Body of pancreas (tissue), 4 donors: ENCODE data around the gene ARHGEF28. TPM values are rescaled to one million over a fixed set of nuclear protein-coding genes. Genes with fewer than 3 reads are reported as not detected.

Source experiments
- ATAC-seq: fragments of 150-250 bp; one replicate; pipeline ENCODE4 v1.9.1; 2016
- DNase-seq, 4 donors: peaks; one replicate each; pipeline ENCODE4 v3.0.0-alpha.2; 2019
- H3K27ac ChIP-seq, 4 donors: fragments of 200-600 bp; sonication (generic); 1 replicate in 3 of 4; 2 replicates in 1 of 4; pipeline versions ENCODE4 v1.5.1 to v1.6.1; 2016 to 2019; ENCODE audit warnings: mild to moderate bottlenecking in 1 of 4, mixed read lengths in 1 of 4, moderate library complexity in 1 of 4
- H3K27me3 ChIP-seq, 2 donors: fragments of 200-600 bp; sonication (generic); one replicate each; pipeline ENCODE4 v1.6.0; 2016; ENCODE audit warnings: mild to moderate bottlenecking in 1 of 2
- H3K36me3 ChIP-seq, 2 donors: fragments of 200-600 bp; sonication (generic); replicated peaks in 1 of 2; 2 replicates each; pipeline ENCODE4 v1.5.1; 2016; ENCODE audit warnings: low read depth in 2 of 2; ENCODE audit not compliant: insufficient read depth in 1 of 2
- H3K4me1 ChIP-seq: fragments of 200-600 bp; sonication (generic); one replicate; pipeline ENCODE4 v1.6.0; 2016
- H3K4me3 ChIP-seq, 2 donors: fragments of 200-600 bp; sonication (generic); 1 replicate in 1 of 2; 2 replicates in 1 of 2; pipeline ENCODE4 v1.5.1; 2016 to 2019
- H3K9me3 ChIP-seq, 3 donors: fragments of 200-600 bp; sonication (generic); 1 replicate in 2 of 3; 2 replicates in 1 of 3; pipeline ENCODE4 v1.5.1; 2016
- POLR2A ChIP-seq, 3 donors: fragments of 450-650 bp; IDR thresholded peaks; one replicate each; pipeline ENCODE4 v1.6.1; 2016; ENCODE audit warnings: antibody characterized with exemption in 3 of 3, mild to moderate bottlenecking in 2 of 3
- WGBS, 2 donors: methylation state at CpG; one replicate each; pipeline ENCODE4 v1.1.5; 2017; 5-methylcytosine and 5-hydroxymethylcytosine counted together
- intact Hi-C: fragments of 100-400 bp; cut with DNase I; formaldehyde crosslinking; loops from one replicate; pipeline ENCODE4 v1.15.1; 2023
- total RNA-seq, 2 donors: library from RNA; depleted of rRNA; stranded (reverse); fragments of >200 nt; gene quantifications; one replicate each; pipeline ENCODE4 v1.1.0, GENCODE V29; 2016
- TF ChIP-seq, protein P1 (sequence below), 7 experiments: fragments of 450-650 bp in 4 of 7; fragments of 200-600 bp in 3 of 7; sonication (generic) in 3 of 7; IDR thresholded peaks; one replicate each; pipeline ENCODE4 v1.5.1; 2016 to 2019; ENCODE audit warnings: antibody characterized with exemption in 7 of 7

The ARHGEF28 gene
- total RNA-seq, 2 donors from 2014 or later, result 63.0 to 67.2 TPM

DNA sequence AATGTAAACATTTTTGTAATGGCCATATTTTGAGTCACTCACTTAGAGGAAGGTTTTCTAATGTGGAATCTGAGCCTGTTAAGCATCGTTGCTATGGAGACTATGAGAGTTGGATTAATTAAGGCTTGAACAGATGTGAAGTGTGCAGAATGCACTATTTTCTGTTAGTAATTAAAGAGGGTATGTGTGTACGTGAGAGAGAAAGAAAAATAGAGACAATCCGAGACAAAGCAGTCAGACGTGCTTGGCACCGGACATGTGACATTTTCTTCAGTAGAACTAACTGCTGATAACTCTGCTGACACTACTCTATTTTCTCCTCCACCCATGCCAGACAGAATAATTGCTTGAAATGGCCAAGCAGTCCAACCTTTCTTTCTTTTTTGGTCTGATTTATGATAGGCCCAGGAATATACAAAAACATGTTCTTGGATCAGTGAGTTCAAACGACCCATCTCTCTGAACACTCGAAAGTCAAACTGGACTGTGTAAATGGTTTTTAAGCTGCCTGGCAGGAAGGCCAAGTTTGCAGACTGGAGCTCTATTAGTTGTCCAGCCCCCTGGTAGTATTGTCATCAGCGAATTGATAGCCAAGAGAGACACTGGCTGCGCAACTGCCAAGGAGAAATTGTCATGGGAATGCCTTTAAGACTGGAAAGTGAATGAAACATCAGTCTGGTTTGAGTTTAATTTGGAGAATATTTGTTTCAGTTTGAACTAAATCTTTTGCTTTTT lies 322.1 kb downstream of the ARHGEF28 start:
- H3K9me3 ChIP-seq, result peaks cover 0 to 4% (median 0%) of the 10 kb centered on the region in 3 donors
- intact Hi-C loops, result no loop called here
- ATAC-seq (no peak), DNase-seq (no peak)
- no peak overlapping the region for H3K4me3 ChIP-seq
- H3K27ac ChIP-seq, result no peak overlapping the region
- H3K27me3 ChIP-seq, result no peaks in the 10 kb centered on the region
- TF ChIP-seq, protein P1, sequence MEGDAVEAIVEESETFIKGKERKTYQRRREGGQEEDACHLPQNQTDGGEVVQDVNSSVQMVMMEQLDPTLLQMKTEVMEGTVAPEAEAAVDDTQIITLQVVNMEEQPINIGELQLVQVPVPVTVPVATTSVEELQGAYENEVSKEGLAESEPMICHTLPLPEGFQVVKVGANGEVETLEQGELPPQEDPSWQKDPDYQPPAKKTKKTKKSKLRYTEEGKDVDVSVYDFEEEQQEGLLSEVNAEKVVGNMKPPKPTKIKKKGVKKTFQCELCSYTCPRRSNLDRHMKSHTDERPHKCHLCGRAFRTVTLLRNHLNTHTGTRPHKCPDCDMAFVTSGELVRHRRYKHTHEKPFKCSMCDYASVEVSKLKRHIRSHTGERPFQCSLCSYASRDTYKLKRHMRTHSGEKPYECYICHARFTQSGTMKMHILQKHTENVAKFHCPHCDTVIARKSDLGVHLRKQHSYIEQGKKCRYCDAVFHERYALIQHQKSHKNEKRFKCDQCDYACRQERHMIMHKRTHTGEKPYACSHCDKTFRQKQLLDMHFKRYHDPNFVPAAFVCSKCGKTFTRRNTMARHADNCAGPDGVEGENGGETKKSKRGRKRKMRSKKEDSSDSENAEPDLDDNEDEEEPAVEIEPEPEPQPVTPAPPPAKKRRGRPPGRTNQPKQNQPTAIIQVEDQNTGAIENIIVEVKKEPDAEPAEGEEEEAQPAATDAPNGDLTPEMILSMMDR (IDR thresholded peaks at IDR 0.05), result no peak
- TF ChIP-seq POLR2A (IDR thresholded peaks at IDR 0.05), result no peak
- H3K36me3 ChIP-seq, result no peaks in the 10 kb centered on the region
- 63% methylated on average over 9 of the region's 9 CpGs for WGBS, 2 donors
- H3K4me1 ChIP-seq, result peaks cover 6% of the 10 kb centered on the region

DNA sequence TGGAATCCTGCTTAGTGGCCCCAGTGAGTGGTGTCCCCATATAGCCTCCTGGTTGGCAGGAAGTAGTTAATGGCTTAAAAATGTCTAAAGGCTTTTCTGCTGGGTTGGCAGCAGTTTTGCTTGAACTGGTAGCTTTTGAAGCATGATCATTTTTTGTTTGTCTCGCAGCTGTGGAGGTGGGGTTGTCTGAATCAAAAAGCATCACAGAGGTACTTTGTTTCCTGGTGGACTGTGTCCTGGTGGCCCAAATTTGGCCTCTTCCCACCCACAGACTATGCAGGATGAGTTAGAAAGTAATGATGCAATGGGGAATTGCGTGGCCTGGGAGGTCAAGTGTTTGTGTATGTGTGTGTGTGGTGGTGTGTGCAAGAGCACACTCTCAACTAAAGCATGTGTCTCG lies 322.7 kb downstream of the ARHGEF28 start:
- ATAC-seq (no peak), DNase-seq (peak in 1 of 4 donors; percentile 12)
- H3K4me1 ChIP-seq, result peaks cover 6% of the 10 kb centered on the region

DNA sequence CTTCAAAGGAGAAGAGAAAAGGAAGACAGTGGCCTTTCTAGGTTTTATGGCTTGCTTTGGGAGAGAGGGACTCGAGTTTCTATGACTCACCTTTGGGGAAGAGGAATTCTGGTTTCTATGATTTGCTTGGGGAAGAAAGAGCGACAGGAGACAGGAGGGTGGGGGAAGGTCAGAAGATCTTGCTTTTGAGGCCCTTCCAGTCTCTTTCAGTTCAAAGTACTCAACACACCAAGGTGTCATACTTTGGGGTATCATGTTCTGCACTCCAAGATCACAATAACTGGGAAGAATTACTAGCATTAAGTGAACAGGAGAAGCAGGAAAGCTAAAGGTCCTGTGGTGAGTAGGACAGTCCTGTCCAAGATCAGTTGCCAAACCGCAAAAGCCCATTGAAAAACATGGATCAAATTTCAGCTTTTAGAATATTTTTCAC lies 324.5 kb downstream of the ARHGEF28 start:
- H3K27ac ChIP-seq, result no peak overlapping the region
- 16 to 52% methylated on average over 3 of the region's 3 CpGs for WGBS, 2 donors
- H3K36me3 ChIP-seq, result no peaks in the 10 kb centered on the region
- no peaks in the 10 kb centered on the region for H3K27me3 ChIP-seq
- TF ChIP-seq, protein P1 (IDR thresholded peaks at IDR 0.05), result no peak
- intact Hi-C loops, result no loop called here
- ATAC-seq (no peak), DNase-seq (no peak)
- H3K4me1 ChIP-seq, result peaks cover 6% of the 10 kb centered on the region
- no peak overlapping the region for H3K4me3 ChIP-seq
- H3K9me3 ChIP-seq, result no peaks in the 10 kb centered on the region

More for the DNA sequence above, 322.7 kb downstream of the ARHGEF28 start:
- 48 to 55% methylated on average over 3 of the region's 3 CpGs for WGBS, 2 donors
- Histone ChIP-seq H3K4me3 (no peak overlapping the region), H3K36me3 (no peaks in the 10 kb centered on the region), H3K9me3 (peaks cover 0 to 4% (median 0%) of the 10 kb centered on the region in 3 donors), H3K27me3 (no peaks in the 10 kb centered on the region), H3K27ac (no peak overlapping the region)
- TF ChIP-seq, protein P1 (IDR thresholded peaks at IDR 0.05), result no peak
- TF ChIP-seq POLR2A (IDR thresholded peaks at IDR 0.05), result no peak
- intact Hi-C loops, result no loop called here

DNA sequence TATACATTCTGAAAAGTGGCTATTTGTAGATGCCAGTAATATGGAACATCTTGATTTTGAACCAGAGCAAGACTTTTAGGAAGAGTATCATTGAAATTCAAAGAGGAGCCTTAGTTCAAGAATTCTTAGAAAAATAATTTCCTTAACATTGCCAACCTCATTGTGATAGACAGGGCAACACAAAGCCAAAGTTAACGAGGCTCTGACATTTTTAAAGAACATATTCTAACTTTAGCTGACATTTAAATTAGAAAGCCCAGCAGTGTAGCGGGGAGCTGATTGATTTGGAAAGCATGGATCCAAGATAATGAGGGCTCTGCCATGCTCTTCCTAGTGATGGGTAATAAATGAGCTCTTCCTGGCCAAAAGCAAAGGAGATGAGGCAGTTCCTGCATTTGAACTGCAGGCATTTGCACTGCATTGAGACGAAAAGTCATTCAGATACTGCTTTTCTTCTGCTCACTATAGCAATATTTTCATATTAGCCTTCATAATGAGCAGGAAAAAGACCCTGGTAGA lies 325.0 kb downstream of the ARHGEF28 start:
- no peaks in the 10 kb centered on the region for H3K9me3 ChIP-seq
- H3K27ac ChIP-seq, result no peak overlapping the region
- H3K4me3 ChIP-seq, result no peak overlapping the region
- H3K36me3 ChIP-seq, result no peaks in the 10 kb centered on the region
- DNase-seq (no peak), ATAC-seq (no peak)
- no peaks in the 10 kb centered on the region for H3K27me3 ChIP-seq
- H3K4me1 ChIP-seq, result peaks cover 6% of the 10 kb centered on the region
- 81% methylated on average over 3 of the region's 3 CpGs for WGBS, 2 donors
- intact Hi-C loops, result no loop called here
- TF ChIP-seq, protein P1 (IDR thresholded peaks at IDR 0.05), result no peak
- no peak for TF ChIP-seq POLR2A (IDR thresholded peaks at IDR 0.05)

DNA sequence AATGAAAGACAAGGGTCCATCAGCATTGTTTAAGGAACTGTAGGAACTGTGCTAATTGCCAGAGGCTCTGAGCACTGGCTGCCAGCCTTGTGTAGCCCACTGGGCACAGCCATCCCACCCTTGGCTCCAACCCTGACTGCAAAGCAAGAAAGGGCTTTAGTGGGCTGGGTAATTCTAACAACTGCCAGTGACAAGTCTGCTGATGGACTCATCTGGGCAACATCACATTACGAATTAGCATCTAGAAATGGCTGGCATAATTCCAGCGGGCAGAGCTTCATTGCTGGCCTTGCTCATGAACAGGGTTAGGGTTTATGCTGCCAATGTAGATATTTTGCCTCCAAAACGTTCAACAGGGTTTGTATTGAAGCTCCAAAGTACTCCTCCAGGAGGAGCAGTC lies 326.9 kb downstream of the ARHGEF28 start:
- no peaks in the 10 kb centered on the region for H3K4me1 ChIP-seq
- intact Hi-C loops, result no loop called here
- TF ChIP-seq, protein P1 (IDR thresholded peaks at IDR 0.05), result no peak
- no peak for TF ChIP-seq POLR2A (IDR thresholded peaks at IDR 0.05)
- ATAC-seq (no peak), DNase-seq (no peak)
- WGBS, 2 donors, result 49 to 62% methylated on average over 3 of the region's 3 CpGs
- no peak overlapping the region for H3K4me3 ChIP-seq
- H3K27ac ChIP-seq, result no peak overlapping the region
- no peaks in the 10 kb centered on the region for H3K9me3 ChIP-seq
- H3K36me3 ChIP-seq, result no peaks in the 10 kb centered on the region
- H3K27me3 ChIP-seq, result no peaks in the 10 kb centered on the region
